HepG2 (cell line): ENCODE results near the gene MYORG. TPM values are rescaled to one million over a fixed set of nuclear protein-coding genes. Genes with fewer than 3 reads are reported as not detected.

Source experiments
- ASH2L ChIP-seq: fragments of 300-600, 200-600 bp; sonication (generic); IDR thresholded peaks from 2 replicates; pipeline ENCODE4 v1.7.0; 2017; ENCODE audit warnings: low read depth, mild to moderate bottlenecking, moderate library complexity, mixed read lengths, low read length; ENCODE audit not compliant: insufficient read length
- ATF7 ChIP-seq, 2 experiments: fragments of 450-650 bp in 1 of 2; sonication (generic) in 1 of 2; formaldehyde crosslinking in 1 of 2; IDR thresholded peaks; 2 replicates each; pipeline versions ENCODE4 v1.4.0 to v1.6.1; 2016 to 2020; ENCODE audit warnings: antibody characterized with exemption in 1 of 2, mild to moderate bottlenecking in 1 of 2, missing genetic modification reagents in 1 of 2
- GZF1 ChIP-seq: sonication (generic); formaldehyde crosslinking; IDR thresholded peaks from 2 replicates; pipeline ENCODE4 v1.5.1; 2020; ENCODE audit warnings: mild to moderate bottlenecking, missing genetic modification reagents
- HNRNPK ChIP-seq: fragments of 200-400 bp; formaldehyde crosslinking; IDR thresholded peaks from 2 replicates; pipeline ENCODE4 v1.6.1; 2018; ENCODE audit warnings: low read length, low read depth, moderate library complexity, mild to moderate bottlenecking; ENCODE audit not compliant: poor library complexity, severe bottlenecking
- KMT2A ChIP-seq: sonication (generic); formaldehyde crosslinking; IDR thresholded peaks from 2 replicates; pipeline ENCODE4 v1.4.0; 2020; ENCODE audit warnings: missing genetic modification reagents
- LCORL ChIP-seq, 2 experiments: fragments of 450-650 bp in 1 of 2; sonication (generic) in 1 of 2; formaldehyde crosslinking in 1 of 2; IDR thresholded peaks; 2 replicates each; pipeline versions ENCODE4 v1.5.0 to v1.6.1; 2017 to 2020; ENCODE audit warnings: antibody characterized with exemption in 1 of 2, missing genetic modification reagents in 1 of 2
- MBD4 ChIP-seq: IDR thresholded peaks from 2 replicates; pipeline ENCODE4 v1.6.1; 2012; ENCODE audit warnings: low read length, inconsistent platforms, borderline replicate concordance
- MTA1 ChIP-seq: sonication (generic); formaldehyde crosslinking; IDR thresholded peaks from 2 replicates; pipeline ENCODE4 v1.4.0; 2020; ENCODE audit warnings: missing genetic modification reagents, mild to moderate bottlenecking, borderline replicate concordance
- NONO ChIP-seq, 2 experiments: fragments of 450-650 bp in 1 of 2; sonication (generic) in 1 of 2; formaldehyde crosslinking in 1 of 2; IDR thresholded peaks in 1 of 2; conservative IDR thresholded peaks in 1 of 2; 2 replicates each; pipeline versions ENCODE4 v1.6.1 to v1.8.0; 2017 to 2022; ENCODE audit warnings: mild to moderate bottlenecking in 1 of 2, missing genetic modification reagents in 1 of 2, moderate library complexity in 1 of 2
- NR2F6 ChIP-seq, 2 experiments: IDR thresholded peaks; 2 replicates each; pipeline ENCODE4 v1.6.1; 2016; ENCODE audit warnings: antibody characterized with exemption in 1 of 2, mild to moderate bottlenecking in 1 of 2
- RAD51 ChIP-seq: fragments of 450-650 bp; IDR thresholded peaks from 2 replicates; pipeline ENCODE4 v1.6.1; 2016; ENCODE audit warnings: borderline replicate concordance
- SRF ChIP-seq: IDR thresholded peaks from 2 replicates; pipeline ENCODE4 v1.6.1; 2011; ENCODE audit warnings: mild to moderate bottlenecking, low read depth, low read length, moderate library complexity
- TAF15 ChIP-seq: fragments of 200-400 bp; formaldehyde crosslinking; IDR thresholded peaks from one replicate; pipeline ENCODE4 v1.6.1; 2018; ENCODE audit warnings: mild to moderate bottlenecking, low read depth, low read length; ENCODE audit not compliant: poor library complexity, severe bottlenecking
- TEF ChIP-seq: sonication (generic); formaldehyde crosslinking; IDR thresholded peaks from 2 replicates; pipeline ENCODE4 v1.5.0; 2020; ENCODE audit warnings: missing genetic modification reagents
- USF2 ChIP-seq, 2 experiments: sonication (generic) in 1 of 2; formaldehyde crosslinking in 1 of 2; IDR thresholded peaks; 2 replicates each; pipeline versions ENCODE4 v1.5.1 to v1.6.1; 2011 to 2020; ENCODE audit warnings: borderline replicate concordance in 1 of 2, low read depth in 1 of 2, low read length in 1 of 2, mild to moderate bottlenecking in 1 of 2, missing genetic modification reagents in 1 of 2, moderate library complexity in 1 of 2
- ZFP36L2 ChIP-seq: sonication (generic); formaldehyde crosslinking; IDR thresholded peaks from 2 replicates; pipeline ENCODE4 v1.4.0; 2020; ENCODE audit warnings: missing genetic modification reagents
- ZNF124 ChIP-seq: sonication (generic); formaldehyde crosslinking; IDR thresholded peaks from 2 replicates; pipeline ENCODE4 v1.4.0; 2020; ENCODE audit warnings: missing genetic modification reagents
- ZNF260 ChIP-seq: sonication (generic); formaldehyde crosslinking; IDR thresholded peaks from 2 replicates; pipeline ENCODE4 v1.4.0; 2020; ENCODE audit warnings: missing genetic modification reagents, low read depth, mild to moderate bottlenecking, borderline replicate concordance
- ZNF446 ChIP-seq: sonication (generic); formaldehyde crosslinking; IDR thresholded peaks from 2 replicates; pipeline ENCODE4 v1.5.0; 2020; ENCODE audit warnings: mild to moderate bottlenecking, missing genetic modification reagents
- ZNF607 ChIP-seq: sonication (generic); formaldehyde crosslinking; IDR thresholded peaks from 2 replicates; pipeline ENCODE4 v1.5.1; 2020; ENCODE audit warnings: missing genetic modification reagents, mild to moderate bottlenecking, borderline replicate concordance
- ZNF660 ChIP-seq: sonication (generic); formaldehyde crosslinking; IDR thresholded peaks from 2 replicates; pipeline ENCODE4 v1.5.1; 2020; ENCODE audit warnings: mild to moderate bottlenecking, low read depth, missing genetic modification reagents, borderline replicate concordance
- ZNF713 ChIP-seq: sonication (generic); formaldehyde crosslinking; IDR thresholded peaks from 2 replicates; pipeline ENCODE4 v1.4.0; 2020; ENCODE audit warnings: mild to moderate bottlenecking, missing genetic modification reagents
- ZNF800 ChIP-seq: sonication (generic); formaldehyde crosslinking; IDR thresholded peaks from 2 replicates; pipeline ENCODE4 v1.4.0; 2020; ENCODE audit warnings: missing genetic modification reagents
- ZZZ3 ChIP-seq: sonication (generic); formaldehyde crosslinking; IDR thresholded peaks from 2 replicates; pipeline ENCODE4 v1.4.0; 2020; ENCODE audit warnings: missing genetic modification reagents, mild to moderate bottlenecking, borderline replicate concordance
- polyA plus RNA-seq, 8 experiments: library from polyadenylated mRNA; depleted of rRNA in 3 of 8; stranded (reverse) in 7 of 8; unstranded in 1 of 8; fragments of >200 nt; fragmentation: Illumina TruSeq in 4 of 8; extraction: Trizol in 4 of 8; gene quantifications; 2 replicates each; pipeline versions ENCODE4 v1.2.1 to v1.2.3, GENCODE V29; 2011 to 2016; ENCODE audit warnings: low read depth in 4 of 8, missing spikeins in 1 of 8, mixed read lengths in 1 of 8; ENCODE audit not compliant: insufficient read depth in 1 of 8
- total RNA-seq, 5 experiments: library from RNA; depleted of rRNA; stranded (reverse); fragments of >200 nt; fragmentation: Illumina TruSeq; extraction: Trizol; gene quantifications; 2 replicates each; pipeline ENCODE4 v1.2.3, GENCODE V29; 2016; ENCODE audit warnings: low read depth in 1 of 5

The MYORG gene
- total and polyA plus RNA-seq, 2 of the 13 experiments (the other 11 are each of a cell fraction or from before 2014, with no cell fraction given), result 11.1 to 22.4 TPM

GRCh38 chr9:34380034-34380510 is 3.4 kb upstream of the MYORG start (continued):
- no peak for TF ChIP-seq HNRNPK
- TF ChIP-seq MBD4, result no peak
- TF ChIP-seq ZNF124, result no peak
- TF ChIP-seq MTA1 (CRISPR knock-in tag), result no peak; the same call in 1 of the 2 replicates
- TF ChIP-seq NR2F6 (IDR thresholded peaks at IDR 0.05), result no peak
- no peak for TF ChIP-seq NR2F6 (CRISPR knock-in tag; IDR thresholded peaks at IDR 0.05)
- TF ChIP-seq ZNF660 (CRISPR knock-in tag), result no peak
- no peak for TF ChIP-seq TEF (CRISPR knock-in tag)
- 0 out of 2 replicates have a peak, but pooled peaks have one; percentile 76 for TF ChIP-seq GZF1 (CRISPR knock-in tag)
- no peak for TF ChIP-seq ZNF713 (CRISPR knock-in tag)
- TF ChIP-seq ZFP36L2 (CRISPR knock-in tag), result no peak
- TF ChIP-seq ZNF800, result no peak; the same call in 1 of the 2 replicates
- TF ChIP-seq ZNF446 (CRISPR knock-in tag), result no peak
- TF ChIP-seq ZZZ3 (CRISPR knock-in tag), result no peak
- no peak for TF ChIP-seq RAD51
- TF ChIP-seq SRF, result no peak
- no peak for TF ChIP-seq ASH2L
- peak; percentile 4; the same call in 1 of the 2 replicates for TF ChIP-seq KMT2A (CRISPR knock-in tag)
- TF ChIP-seq NONO (IDR thresholded peaks at IDR 0.05), result no peak
- TF ChIP-seq NONO (CRISPR knock-in tag; conservative IDR thresholded peaks at IDR 0.05), result no peak
- no peak for TF ChIP-seq ATF7 (IDR thresholded peaks at IDR 0.05)
- TF ChIP-seq ATF7 (CRISPR knock-in tag; IDR thresholded peaks at IDR 0.05), result no peak
- TF ChIP-seq ZNF607 (CRISPR knock-in tag), result no peak
- TF ChIP-seq LCORL (IDR thresholded peaks at IDR 0.05), result no peak
- TF ChIP-seq LCORL (CRISPR knock-in tag; IDR thresholded peaks at IDR 0.05), result no peak
- no peak for TF ChIP-seq ZNF260 (CRISPR knock-in tag)
- no peak for TF ChIP-seq USF2 (IDR thresholded peaks at IDR 0.05; ENCODE audit: low read depth, low read length)
- no peak for TF ChIP-seq USF2 (CRISPR knock-in tag; IDR thresholded peaks at IDR 0.05; ENCODE audit: borderline replicate concordance)
- no peak for TF ChIP-seq TAF15
